Brain microvascular endothelial cell (primary cell): ENCODE data around the gene LRFN2.

ENCODE experiments used
- DNase-seq: peaks from one replicate; pipeline ENCODE4 v3.0.0-alpha.2; 2020
- H3K27ac ChIP-seq: fragments of 250-450 bp; sonication (Bioruptor Pico); 2 replicates; pipeline ENCODE4 v1.5.1; 2020; ENCODE audit warnings: mild to moderate bottlenecking, moderate library complexity
- H3K27me3 ChIP-seq: fragments of 250-450 bp; sonication (Bioruptor Pico); replicated peaks from 2 replicates; pipeline ENCODE4 v1.5.1; 2020; ENCODE audit warnings: mild to moderate bottlenecking
- H3K36me3 ChIP-seq: fragments of 250-450 bp; sonication (Bioruptor Pico); replicated peaks from 2 replicates; pipeline ENCODE4 v1.5.1; 2020; ENCODE audit warnings: mild to moderate bottlenecking
- H3K4me3 ChIP-seq: 2 replicates; pipeline ENCODE4 v1.5.1; 2011; ENCODE audit warnings: low read depth, mild to moderate bottlenecking, control low read depth, low read length, moderate library complexity
- in situ Hi-C: cut with HindIII; loops from 2 replicates; pipeline ENCODE4 v1.10.0; 2017; ENCODE audit warnings: low sequenced_read_pairs, low pct_ligation_motif_present
- TF ChIP-seq, protein P1 (sequence below): IDR thresholded peaks from 2 replicates; pipeline ENCODE4 v1.5.1; 2011; ENCODE audit warnings: low read depth, mild to moderate bottlenecking, moderate library complexity, low read length, control low read depth, inconsistent platforms; ENCODE audit errors: missing control alignments

Gene LRFN2

DNA sequence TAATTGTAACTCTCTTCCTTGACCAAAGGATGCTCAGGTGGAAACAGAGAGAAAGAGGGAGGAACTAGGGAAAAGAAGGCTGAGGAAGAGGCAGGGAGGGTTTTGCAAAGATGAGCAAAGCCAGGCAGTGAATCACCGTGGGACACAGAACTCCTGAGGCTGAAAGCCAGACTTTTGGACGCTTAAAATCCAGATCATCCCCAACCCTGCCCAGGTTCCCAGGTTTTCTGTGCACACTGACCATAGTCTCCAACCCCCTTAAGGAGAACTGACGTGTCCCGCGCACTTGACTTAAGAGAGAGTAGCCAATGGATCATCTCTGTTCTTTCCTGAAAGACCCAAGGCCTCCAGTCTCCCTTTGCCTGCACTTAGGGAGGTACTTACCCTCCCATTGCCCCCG, 75.3 kb downstream of the LRFN2 start:
- in situ Hi-C loops: no loop called here
- no peak overlapping the region for H3K27ac ChIP-seq
- no peaks in the 10 kb centered on the region for H3K36me3 ChIP-seq
- TF ChIP-seq, protein P1, sequence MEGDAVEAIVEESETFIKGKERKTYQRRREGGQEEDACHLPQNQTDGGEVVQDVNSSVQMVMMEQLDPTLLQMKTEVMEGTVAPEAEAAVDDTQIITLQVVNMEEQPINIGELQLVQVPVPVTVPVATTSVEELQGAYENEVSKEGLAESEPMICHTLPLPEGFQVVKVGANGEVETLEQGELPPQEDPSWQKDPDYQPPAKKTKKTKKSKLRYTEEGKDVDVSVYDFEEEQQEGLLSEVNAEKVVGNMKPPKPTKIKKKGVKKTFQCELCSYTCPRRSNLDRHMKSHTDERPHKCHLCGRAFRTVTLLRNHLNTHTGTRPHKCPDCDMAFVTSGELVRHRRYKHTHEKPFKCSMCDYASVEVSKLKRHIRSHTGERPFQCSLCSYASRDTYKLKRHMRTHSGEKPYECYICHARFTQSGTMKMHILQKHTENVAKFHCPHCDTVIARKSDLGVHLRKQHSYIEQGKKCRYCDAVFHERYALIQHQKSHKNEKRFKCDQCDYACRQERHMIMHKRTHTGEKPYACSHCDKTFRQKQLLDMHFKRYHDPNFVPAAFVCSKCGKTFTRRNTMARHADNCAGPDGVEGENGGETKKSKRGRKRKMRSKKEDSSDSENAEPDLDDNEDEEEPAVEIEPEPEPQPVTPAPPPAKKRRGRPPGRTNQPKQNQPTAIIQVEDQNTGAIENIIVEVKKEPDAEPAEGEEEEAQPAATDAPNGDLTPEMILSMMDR: no peak
- H3K4me3 ChIP-seq: no peak overlapping the region
- DNase-seq: no peak
- no peaks in the 10 kb centered on the region for H3K27me3 ChIP-seq

DNA sequence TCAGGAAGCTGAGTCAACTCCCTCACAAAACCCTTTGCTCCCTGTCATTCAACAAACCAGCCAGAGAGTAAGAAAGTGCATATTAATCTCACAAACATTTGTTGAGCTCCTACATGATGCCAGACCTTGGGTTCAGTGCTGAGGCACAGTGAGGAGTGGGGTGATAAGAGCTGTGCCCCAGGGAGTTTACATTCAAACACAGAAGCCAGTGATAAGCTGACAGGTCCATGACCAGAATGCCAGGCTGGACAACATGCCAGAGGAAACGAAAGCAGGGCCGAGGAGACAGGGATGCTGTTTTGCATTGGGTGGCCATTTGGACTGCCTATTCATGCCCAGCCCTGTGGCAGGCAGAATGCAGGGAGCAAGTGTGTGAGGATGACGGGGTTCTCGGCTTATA, 76.7 kb downstream of the LRFN2 start:
- DNase-seq: no peak
- no peak overlapping the region for H3K4me3 ChIP-seq
- TF ChIP-seq, protein P1: no peak
- H3K27ac ChIP-seq: no peak overlapping the region
- no peaks in the 10 kb centered on the region for H3K27me3 ChIP-seq
- in situ Hi-C loops: no loop called here
- no peaks in the 10 kb centered on the region for H3K36me3 ChIP-seq

DNA sequence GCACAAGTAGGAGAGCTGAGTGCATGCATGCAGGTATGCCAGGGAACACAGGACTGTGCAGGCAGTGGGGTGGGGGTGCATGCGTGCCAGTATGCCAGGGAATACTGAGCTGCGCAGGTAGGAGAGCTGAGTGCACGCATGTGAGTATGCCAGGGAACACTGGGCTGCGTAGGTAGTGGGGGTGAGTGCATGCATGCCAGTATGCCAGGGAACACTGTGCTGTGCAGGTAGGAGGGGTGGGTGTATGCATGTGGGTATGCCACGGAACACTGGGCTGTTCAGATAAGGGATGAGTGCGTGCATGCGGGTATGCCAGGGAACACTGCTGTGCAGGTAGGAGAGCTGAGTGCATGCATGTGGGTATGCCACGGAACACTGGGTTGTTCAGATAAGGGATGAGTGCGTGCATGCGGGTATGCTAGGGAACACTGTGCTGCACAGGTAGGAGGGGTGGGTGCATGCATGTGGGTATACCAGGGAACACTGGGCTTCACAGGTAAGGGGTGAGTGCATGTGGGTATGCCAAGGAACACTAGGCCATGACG, 77.4 kb downstream of the LRFN2 start:
- in situ Hi-C loops: no loop called here
- no peaks in the 10 kb centered on the region for H3K27me3 ChIP-seq
- TF ChIP-seq, protein P1: no peak
- DNase-seq: no peak
- H3K27ac ChIP-seq: no peak overlapping the region
- H3K4me3 ChIP-seq: no peak overlapping the region
- no peaks in the 10 kb centered on the region for H3K36me3 ChIP-seq

DNA sequence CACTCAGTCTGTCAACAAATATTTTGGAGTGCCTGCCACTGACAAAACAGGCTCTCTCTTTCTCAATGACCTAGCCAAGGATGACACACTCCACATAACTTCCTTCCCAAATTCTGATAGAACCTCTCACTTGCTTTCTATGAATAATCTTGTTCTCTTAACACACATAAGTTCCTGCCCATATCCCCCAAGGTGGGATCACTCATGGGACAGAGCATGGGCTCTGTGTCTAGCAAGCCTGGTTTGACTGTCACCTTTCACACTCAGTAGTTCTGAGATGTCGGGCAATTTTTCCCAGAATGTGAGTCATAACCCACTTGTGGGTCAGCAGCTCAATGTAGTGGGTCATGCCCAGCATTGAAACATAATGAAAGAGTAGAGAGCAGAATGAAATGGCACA, 78.1 kb downstream of the LRFN2 start:
- no peak for DNase-seq
- in situ Hi-C loops: no loop called here
- Histone ChIP-seq H3K27ac (no peak overlapping the region), H3K36me3 (no peaks in the 10 kb centered on the region), H3K27me3 (no peaks in the 10 kb centered on the region), H3K4me3 (no peak overlapping the region)
- TF ChIP-seq, protein P1: no peak

DNA sequence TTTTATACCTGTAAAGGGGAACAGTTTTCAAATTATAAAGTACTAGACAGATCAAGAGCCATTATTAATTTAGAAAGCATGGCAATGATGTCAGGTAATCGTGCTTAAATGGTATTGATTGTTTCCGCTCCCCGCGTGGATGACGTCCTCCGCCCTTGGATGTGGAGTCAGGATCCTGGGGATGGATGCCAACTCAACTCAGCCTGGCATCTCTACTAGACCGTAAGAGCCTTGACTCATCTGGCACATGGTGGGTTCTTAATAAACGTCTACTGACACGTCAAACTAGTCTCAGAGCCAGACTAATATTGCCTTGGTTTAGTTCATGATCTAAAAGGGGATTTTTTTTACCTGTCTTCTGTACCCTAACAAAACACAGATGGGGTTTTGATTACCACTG, 80.2 kb downstream of the LRFN2 start:
- in situ Hi-C loops: no loop called here
- no peak for DNase-seq
- TF ChIP-seq, protein P1: no peak

DNA sequence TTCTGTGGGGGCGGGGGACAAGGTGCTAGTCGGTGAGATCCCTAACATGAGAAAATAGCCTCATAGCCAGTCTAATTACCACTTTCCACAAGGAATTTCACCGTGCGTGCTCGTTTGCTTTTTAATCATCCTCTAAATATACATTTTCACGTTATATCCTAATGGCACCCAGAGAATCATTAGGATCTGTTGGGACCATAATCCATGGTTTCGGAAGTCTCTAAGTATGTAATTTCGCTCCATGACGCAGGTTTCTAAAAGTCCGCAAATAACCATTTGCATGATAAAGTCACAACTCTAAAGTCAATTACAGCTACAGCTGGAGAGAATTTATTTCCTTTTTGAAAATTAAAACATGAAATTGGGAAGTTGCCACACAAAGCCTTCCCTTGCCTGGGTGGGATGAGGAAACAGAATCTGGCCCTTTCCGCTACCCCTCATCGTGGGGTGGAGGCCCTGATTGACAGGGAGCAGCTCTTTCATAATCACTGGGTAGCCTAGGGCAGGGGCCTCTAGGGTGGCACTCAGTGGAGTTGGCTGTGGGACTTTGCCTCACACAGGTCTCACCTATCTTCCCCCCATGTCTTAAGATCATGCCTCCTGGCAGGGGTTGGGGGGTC, 81.9 kb downstream of the LRFN2 start:
- in situ Hi-C loops: no loop called here
- no peak for DNase-seq
- TF ChIP-seq, protein P1: no peak
- no peaks in the 10 kb centered on the region for H3K36me3 ChIP-seq
- H3K27ac ChIP-seq: no peak overlapping the region
- no peak overlapping the region for H3K4me3 ChIP-seq
- no peaks in the 10 kb centered on the region for H3K27me3 ChIP-seq

More for the DNA sequence above, 80.2 kb downstream of the LRFN2 start:
- H3K27ac ChIP-seq: no peak overlapping the region
- H3K27me3 ChIP-seq: no peaks in the 10 kb centered on the region
- H3K4me3 ChIP-seq: no peak overlapping the region
- no peaks in the 10 kb centered on the region for H3K36me3 ChIP-seq
